HL-60 (cell line): ENCODE measurements around the gene KNOP1.

Experiments
- GABPA ChIP-seq: IDR thresholded peaks from 2 replicates; pipeline ENCODE4 v1.6.1; 2012; ENCODE audit warnings: low read depth
- POLR2AphosphoS5 ChIP-seq: IDR thresholded peaks from 2 replicates; pipeline ENCODE4 v1.6.1; 2012; ENCODE audit warnings: low read depth
- TF ChIP-seq, protein P1 (sequence below): IDR thresholded peaks from one replicate; pipeline ENCODE4 v1.5.1; 2011; ENCODE audit warnings: low read length, control low read depth, inconsistent platforms; ENCODE audit not compliant: insufficient read depth

DNA sequence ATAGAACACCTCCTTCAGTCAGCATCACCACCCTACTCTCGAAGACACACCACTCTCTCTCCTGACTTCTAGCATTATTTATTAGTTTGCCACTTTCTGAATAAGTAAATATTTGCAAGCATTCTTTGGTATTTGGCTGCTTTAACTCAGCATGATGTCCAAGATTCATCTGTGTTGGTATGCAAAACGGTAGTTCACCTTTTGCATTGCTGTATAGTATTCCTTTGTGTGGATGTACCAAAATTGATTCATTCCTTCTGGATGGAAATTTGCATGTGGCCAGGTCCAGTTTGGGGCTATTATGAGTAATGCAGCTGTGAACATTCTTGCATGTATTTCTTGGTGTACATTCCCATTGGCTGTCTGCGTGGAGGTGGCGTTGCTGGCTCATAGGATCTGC is 32.9 kb downstream of the KNOP1 start:
- TF ChIP-seq, protein P1, sequence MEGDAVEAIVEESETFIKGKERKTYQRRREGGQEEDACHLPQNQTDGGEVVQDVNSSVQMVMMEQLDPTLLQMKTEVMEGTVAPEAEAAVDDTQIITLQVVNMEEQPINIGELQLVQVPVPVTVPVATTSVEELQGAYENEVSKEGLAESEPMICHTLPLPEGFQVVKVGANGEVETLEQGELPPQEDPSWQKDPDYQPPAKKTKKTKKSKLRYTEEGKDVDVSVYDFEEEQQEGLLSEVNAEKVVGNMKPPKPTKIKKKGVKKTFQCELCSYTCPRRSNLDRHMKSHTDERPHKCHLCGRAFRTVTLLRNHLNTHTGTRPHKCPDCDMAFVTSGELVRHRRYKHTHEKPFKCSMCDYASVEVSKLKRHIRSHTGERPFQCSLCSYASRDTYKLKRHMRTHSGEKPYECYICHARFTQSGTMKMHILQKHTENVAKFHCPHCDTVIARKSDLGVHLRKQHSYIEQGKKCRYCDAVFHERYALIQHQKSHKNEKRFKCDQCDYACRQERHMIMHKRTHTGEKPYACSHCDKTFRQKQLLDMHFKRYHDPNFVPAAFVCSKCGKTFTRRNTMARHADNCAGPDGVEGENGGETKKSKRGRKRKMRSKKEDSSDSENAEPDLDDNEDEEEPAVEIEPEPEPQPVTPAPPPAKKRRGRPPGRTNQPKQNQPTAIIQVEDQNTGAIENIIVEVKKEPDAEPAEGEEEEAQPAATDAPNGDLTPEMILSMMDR = no peak
- TF ChIP-seq POLR2AphosphoS5 = no peak
- TF ChIP-seq GABPA = no peak
